ENCODE measurements around the gene BRD3OS.
A peak's percentile ranks its signal among the peaks of the same experiment; 100 is the strongest.

The BRD3OS gene, protein sequence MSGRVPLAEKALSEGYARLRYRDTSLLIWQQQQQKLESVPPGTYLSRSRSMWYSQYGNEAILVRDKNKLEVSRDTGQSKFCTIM

DNA sequence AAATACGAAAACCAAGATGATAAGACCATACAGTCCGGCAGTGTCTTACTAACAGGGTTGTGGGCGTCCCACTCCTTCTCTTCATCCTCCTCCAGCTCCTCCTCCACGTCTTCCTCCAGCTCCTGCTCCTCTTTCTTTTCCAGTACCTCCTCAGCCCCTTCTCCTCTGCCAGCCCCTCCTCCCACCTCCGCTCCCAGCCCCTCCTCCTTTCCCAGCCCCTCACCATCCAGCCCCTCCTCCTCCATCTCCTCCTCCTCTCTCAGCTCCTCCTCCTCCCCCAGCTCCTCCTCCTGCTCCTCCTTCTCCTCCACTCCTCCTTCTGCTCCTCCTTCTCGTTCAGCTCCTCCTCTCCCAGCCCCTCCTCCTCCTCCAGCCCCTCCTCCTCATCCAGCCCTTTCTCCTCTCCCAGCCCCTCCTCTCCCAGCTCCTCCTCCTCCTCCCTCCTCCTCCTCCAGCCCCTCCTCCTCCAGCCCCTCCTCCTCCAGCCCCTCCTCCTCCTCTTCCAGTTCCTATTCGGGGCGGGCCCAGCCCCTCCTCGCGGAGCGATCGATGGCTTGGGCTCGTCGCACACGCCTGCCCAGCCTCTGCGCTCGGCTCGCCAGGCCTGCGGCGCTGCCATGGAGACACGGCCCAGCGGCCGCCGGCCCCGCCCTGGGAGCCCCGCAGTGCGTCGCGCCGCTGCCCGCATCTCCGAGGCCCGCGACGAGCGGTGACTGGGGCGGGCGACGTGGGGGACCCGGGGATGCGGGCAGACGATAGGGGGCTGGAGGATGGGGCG lies at the start of gene BRD3OS:
Gene BRD3OS (plus strand): TSS at position 654 of the 778 bp plus-strand sequence. CDS start 1,267 bp downstream, outside the sequence.
- DNase-seq (ENCODE audit: low read depth): peak; percentile 87

DNA sequence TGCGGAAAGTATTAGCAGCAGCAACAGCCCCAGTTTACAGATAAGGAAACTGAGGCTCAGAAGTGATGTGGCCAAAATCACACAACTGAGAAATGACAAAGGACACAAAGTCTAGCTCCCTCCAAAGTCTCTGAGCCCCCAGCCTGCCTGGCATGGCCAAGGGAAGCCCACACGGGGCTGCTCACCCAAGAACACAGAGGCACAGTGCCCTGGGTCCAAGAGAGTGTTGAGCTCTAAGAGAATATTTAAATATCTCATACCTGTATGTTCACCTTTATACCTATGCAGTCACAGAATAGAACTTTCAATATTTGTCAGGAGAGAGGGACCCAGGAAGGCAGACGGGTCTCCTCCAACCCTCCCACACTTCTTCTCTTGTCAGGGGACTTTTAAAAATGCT lies 49.8 kb upstream of the BRD3OS start:
- DNase-seq (ENCODE audit: low read depth): no peak

DNA sequence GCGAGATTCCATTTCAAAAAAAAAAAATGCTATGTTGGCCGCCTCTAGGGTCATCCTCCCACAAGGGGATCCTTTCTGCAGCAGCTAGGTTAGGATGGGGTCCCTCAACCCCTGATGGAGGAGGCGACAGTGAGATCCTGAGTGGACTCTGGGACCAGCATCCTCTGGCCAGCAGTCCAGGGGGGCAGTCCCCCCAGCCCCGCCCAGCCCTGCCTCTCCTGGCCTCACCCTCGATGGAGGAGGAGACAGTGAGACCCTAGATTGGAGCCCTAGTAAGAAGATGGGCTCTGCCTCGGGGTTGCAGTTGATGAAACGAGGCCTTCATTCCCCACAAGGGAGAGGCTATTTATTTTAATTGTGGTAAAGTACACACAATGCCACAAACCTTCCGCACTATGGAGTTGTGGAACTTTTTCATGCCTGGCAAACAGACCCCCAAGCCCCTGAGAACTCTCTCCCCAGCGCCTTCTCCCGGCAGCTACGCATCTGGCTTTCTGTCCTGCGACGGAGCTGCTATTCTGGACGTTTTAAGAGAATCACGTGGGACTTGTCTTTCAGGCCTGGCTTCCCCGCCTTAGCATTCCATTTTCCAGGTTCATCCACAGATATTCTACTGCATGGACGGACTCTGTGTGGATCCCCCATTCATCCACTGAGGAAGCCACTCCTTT lies 49.0 kb upstream of the BRD3OS start:
- DNase-seq (ENCODE audit: low read depth): no peak

DNA sequence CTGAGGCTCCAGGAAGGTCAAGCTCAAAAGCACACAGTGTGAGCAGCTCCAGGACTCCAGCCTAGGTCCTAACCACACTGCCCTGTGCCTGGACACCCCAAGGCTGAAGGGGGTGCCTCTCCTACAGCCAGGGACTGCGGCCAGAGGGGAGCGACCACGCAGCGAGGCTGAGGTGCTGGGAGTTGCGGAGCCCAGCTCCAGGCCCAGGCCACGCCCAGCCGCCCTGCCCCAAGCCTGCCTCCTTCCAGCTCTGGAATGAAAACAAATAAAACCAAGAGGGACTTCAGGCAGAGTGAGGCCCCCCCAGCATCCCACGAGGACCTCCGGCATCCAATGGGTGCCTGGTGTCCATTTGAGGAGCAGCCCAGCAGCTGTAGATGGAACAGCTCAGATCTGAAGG lies 48.4 kb upstream of the BRD3OS start:
- DNase-seq (ENCODE audit: low read depth): no peak

DNA sequence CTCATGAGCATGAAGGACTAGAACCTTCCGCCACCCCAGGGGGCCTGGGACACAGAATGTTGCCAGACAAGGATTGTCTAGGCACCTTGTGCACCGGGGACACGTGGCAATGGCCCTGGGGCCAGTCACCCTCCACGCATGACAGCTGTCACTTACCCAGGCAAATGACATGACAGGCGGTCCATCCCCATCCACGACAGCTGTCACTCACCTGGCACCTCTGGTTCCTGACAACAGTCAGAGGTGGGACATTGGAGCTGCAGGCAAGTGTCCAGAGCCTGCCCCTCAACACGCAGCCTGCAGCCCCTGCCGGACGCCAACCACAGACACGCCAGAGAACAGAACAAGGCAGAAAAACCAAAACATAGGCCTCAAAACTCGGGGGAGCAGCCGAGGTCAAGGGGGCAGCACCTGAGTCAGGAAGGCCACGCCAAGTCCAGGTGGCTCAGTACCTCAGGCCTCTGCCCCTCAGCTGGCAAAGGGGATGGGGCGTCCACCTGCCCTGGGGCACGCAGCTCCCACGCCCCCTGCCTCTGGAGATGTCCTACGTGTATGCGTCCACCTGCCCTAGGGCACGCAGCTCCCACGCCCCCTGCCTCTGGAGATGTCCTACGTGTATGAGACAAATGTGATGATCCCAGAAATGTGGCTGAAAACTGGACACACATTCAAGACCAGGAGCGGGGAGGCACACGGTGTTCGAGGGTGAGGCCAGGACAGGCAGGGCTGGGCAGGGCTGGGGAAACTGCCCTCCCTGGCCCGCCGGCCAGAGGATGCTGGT lies 47.7 kb upstream of the BRD3OS start:
- DNase-seq (ENCODE audit: low read depth): no peak

DNA sequence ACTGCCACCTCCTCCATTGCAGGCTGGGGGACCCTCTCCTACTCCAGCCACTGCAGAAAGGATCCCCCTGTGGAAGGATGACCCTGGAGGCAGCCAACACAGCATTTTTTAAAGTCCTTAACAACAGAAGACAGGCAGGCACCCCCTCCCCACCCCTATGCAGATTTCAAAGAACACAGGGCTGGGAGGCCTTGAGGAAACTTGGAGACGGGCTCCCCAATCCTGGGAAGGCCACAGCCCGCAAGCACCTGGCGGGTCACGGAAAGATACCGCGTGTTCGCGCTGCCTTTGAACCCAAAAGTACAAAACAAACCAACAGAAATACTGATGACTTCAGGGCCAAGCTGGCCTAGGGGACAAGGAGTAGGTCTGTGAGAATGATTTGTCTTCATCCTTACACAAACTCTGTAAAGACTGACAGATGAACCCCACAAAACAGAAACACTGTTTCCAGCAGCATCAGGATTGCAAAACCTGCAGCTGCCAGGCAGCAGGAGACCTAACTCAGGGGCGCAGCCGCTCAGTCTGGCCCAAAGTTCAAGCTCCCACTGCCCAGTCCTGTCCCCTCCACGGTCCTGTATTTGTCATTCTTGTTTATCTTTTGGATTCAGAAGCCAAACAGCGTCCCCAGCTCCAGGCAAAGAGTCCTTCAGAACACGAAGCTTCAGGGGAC lies 46.9 kb upstream of the BRD3OS start:
- DNase-seq (ENCODE audit: low read depth): no peak

DNA sequence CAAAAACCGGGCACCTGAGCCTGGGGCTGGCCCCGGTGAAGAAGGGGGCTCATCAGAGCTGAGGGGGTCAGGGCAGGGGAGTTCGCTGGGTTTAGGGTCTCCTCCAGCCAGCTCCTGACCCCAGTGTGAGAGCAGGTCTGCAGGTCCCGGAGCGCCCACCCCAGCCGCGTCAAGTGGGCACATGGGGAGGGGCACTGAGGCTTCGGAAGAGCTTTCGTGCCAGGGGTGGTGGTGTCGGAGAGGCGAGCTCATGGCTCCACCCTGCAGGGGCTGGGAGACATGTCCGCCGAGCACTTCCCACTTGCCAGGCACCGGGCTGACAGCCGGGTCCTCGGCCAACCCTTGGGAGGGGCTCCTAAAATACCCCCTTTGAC lies 46.4 kb upstream of the BRD3OS start:
- no peak for DNase-seq (ENCODE audit: low read depth)

DNA sequence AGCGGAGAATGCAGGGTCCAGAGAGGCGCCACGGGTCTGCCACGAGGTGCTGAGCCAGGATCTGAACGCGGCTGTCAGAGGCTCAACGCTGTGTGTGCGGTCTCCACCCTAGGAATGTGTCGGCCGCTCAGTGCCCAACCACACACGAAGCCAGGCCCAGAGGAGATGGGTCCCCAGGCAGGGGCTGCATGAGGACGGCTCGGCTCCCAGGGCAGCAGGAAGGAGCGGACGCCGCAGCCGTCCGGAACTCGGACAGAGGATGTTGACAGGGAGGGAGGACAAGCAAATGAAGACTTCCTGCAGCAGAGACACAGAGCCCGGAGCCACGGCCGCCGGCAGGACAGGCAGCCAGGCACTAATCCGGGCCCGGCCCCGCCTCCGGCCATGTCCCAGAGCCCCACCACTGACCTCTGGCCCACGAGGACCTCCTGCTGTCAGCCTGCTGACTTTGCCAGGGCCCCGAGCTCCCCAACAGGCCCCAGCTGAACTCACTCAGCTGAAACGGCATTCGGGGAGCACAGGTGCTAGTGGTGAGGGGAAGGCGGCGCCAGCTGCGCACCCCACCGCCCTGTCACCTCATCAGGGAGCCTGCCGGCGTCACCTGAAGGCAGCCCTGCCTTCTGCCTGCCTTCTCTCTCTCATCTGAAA lies 45.9 kb upstream of the BRD3OS start:
- no peak for DNase-seq (ENCODE audit: low read depth)

DNA sequence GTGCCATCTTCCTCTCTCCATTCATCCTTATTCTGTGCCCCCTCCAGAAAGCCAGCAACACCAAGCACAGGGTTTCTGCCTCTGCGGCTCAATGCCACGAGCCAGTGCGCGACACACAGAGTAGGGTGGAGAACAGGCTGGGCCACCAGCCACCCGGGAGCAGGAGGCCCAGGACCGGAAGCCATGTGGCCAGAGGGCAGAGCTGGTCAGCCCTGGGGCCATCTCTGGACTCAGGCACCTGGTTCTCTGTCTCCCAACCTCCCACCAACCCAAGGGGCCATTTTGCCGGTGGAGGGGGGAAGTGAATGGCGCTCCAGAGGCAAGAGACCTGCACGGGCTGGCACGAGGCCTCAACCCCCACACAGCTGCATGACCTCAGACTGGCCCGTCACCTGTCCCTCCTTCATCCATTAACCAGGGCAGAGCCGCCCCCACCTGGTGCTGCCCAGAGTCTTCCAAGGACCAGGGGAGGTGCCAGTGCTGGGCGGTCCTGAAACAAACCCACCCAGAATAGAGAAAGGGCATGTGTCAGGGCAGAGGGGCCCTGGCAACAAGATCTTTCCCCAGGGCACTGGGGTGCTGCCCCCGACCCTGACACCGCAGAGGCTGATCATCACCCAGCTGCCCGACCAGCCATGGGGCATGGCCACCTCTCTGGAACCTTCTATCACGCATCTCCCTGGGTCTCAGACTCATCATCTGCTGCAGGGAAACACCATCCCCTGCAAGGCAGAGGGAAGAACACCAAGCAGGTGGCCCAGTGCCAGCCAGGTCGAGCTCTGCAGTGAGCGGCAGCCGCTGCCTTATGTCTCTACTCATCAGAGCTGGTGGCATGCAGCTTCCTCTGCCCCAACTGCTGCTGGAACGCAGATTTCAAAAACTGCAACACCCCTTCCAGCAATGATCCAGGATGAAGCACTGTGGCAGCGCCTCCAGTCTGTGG lies 45.1 kb upstream of the BRD3OS start:
- DNase-seq (ENCODE audit: low read depth): no peak

DNA sequence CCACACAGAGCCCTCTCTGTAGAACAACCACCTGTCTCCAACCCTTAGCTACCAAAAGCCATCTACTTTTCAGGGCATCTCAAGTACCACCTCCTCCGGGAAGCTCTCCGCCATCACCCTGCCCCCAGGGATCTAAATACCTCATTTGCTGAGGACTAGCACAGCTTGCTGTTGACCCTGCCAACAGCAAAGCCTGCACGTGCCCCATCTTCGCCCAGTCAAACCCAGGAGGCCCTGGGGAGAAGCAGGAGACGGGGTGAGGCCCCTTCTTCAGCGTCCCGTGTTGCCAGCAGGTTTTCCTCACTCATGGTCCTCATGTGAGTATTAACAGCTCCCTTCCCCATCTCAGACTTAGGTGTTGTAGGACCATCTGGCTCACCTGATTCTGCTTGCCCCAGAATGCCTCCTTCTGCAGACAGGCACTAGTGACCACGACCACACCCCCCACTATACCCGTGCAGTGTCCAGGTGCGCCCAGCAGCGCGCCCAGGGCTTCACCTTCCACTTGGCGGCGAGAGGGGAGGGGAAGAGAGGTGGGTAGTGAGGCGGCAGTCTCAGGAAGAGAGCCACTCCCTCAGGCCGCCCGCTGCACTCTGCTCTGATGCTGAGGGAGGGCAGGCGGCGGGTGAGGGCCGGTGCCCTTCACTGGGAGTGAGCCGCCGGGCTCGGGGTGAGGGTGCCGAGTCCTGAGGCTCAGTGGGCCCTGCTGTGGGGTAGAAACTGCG lies 44.3 kb upstream of the BRD3OS start:
- no peak for DNase-seq (ENCODE audit: low read depth)

DNA sequence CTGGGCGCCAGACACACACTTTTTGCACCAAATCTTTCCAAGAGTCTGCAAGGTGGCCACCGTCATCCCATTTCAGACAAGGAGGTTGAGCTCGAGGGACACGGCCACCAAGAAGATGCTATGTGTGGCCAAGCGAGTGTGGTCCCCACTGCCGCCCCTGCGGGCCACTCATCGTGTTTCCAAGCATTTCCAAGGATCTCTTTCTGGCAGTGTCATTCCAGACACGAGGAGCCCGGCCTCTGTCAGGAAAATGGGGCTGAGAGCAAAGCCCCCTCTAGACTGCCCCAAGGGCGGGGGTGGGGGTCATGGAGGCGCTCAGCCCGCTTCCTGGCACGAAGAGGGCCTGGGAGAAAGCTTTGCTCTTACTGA lies 43.7 kb upstream of the BRD3OS start:
- no peak for DNase-seq (ENCODE audit: low read depth)

DNA sequence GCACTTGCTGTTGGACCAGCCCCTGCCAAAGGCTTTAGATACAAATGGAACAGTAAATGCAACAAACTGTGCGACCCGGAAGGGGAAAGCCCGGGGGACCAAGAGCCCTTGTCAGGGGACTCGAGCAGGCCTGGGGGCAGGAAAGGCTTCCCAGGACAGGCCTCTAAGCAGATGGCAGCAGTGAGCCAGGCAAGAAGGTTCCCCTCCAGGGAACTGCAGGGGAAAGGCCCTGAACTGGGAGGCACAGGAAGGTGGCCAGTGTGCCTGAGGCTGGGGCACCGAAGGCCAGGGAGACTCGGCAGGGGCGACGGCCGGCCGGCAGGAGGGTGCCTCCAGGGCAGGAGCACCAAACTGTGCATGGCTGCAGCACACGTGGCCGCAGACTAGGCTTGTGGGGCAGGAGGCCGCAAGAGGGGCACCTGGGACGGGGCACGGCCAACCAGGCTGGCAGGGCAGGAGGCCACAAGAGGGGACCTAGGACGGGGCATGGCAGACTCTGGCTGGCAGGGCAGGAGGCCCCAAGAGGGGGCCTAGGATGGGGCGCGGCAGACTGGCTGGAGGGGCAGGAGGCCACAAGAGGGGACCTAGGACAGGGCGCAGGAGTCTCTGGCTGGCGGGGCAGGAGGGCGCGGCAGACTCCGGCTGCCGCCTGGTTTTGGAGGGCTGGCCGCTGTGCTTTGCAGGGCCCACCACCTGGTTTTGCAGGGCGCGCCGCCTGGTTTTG lies 43.2 kb upstream of the BRD3OS start:
- DNase-seq (ENCODE audit: low read depth): no peak

DNA sequence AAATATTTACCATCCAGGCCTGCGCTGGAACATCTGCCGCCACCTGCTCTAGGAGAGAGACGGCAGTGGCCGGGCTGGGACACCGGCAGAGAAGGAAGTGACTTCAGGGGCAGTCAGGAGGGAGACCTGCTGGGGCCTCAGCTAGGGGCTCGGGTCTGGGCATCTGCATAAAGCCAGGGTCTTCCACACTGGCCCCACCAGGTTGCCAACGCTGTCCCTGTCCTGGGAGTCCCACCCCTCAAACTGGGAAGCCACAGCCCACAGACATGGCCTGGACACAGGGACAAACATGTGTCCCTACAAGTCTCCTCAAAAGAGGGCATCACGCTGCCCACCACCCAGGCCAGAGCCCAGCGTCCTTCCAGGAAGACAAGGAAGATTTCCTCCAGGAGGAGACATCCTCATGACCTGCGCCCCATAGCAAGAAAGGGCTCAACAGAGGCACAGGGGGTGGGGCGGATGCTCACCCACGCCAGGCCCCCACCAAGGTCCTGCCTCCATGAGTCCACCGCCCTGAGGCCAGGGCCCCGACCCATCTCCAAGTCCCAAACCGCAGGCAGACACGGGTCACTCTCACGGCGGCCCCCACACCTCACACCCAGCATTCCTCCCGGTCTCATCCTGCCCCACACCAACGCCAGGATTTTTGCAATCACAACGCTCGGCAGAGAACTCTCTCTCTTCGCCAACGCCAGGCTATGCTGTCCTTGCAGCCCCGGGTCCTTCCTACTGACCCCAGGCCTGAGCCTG lies 42.1 kb upstream of the BRD3OS start:
- no peak for DNase-seq (ENCODE audit: low read depth)

DNA sequence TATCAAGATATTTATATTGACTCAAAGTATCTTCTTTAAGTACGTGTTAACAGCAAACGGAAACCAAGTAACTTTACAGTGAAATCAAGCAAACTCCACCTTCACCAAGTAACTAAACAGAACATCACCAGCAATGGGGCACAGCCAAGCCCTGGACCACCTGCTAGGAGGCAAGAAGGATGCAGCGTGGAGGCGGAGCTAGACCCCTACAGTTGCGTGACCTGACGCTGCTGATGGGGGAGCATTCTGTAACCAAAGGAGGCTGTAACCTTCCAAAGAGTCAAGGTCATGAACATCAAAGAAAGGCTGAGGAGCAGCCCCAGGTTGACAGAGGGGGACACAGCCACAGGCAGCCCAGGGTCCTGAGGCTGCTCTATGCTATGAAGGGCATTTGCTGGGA lies 39.2 kb upstream of the BRD3OS start:
- no peak for DNase-seq (ENCODE audit: low read depth)

DNA sequence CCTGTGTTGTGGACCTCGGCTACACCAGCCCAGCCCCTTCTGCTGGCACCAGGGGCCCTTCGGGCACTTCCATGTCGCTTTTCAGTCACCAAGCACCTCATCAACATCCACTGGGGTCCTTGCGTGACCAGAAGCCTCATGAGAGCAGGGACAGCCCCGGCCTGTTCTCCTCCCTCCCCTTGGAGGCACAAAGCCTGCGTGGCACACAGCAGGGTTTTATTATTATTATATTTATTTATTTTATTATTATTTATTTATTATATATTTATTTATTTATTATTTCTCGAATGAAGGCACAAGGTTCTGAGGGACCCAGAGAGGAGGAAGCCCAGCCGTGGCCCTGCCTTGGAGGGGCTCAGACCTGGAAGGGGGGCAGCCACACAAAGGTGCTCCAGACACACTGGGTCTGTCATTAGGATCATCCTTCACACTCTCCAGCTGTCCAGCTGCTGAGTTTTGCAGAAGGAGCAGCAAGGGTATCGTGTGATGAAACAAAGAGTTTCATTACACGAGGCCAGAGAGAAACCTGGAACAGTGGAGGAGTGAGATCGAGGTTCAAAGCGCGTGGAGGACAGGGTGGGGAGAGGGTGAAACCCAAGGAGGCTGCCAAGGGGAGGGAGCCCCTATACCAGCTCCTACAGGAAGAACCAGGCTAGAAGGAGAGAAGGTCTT lies 38.4 kb upstream of the BRD3OS start:
- DNase-seq (ENCODE audit: low read depth): no peak

DNA sequence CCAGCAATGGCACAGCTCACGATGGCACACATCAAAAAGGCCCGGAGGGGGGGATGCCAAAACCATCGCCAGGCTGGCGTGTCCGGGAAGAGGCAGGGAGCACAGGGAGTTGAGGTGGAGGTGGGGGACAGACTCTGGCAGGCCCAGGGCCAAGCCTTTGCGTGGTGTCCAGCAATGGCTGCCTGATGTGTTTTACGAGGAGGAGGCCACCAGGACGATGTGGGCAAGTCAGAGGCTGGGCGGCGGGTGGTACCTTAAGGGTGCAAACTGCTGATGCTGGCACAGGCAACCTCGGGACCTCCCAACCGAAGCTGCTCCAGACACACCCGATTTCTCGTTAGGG lies 37.9 kb upstream of the BRD3OS start:
- no peak for DNase-seq (ENCODE audit: low read depth)

DNA sequence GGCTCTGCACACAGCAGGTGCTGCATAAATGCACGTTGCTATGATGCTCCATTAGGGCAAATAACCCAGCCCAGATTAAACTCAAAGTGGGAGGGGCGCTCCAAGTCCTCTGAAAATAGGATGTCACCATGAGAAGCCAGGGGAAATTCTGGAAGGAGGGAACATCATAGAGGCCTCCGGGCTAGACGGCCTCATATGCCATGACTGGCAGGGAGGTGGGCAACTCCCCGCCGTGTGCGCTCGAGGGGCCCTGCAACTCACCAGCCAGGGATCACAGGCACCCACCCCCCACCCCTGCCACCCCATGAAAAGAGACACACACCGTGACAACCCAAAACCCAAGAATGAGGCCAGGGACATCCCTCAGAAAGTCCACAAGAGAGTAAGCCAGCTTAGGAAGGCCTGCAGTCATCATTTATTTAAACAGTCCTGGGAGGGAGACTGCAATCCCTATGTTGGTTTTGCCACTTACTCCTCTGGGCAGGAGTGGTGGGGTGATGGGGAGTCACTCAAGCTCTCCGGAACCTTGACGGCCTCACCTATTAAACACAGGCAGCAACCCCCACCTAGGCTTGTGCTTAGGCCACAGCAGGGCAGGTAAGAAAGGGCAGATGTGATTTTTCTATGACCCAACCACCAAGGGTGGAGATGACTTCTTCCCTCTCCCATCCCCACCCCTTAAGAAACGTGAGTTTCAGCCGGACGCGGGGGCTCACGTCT lies 37.2 kb upstream of the BRD3OS start:
- no peak for DNase-seq (ENCODE audit: low read depth)

Data from stimulated activated CD4-positive, alpha-beta T cell treated with anti-CD3 and anti-CD28 coated beads, Interleukin-2, amount 100 ng/mL, for 4 hours (primary cell).